Breast epithelium (tissue), 4 donors: ENCODE data around the gene ABI2. TPM values are rescaled to one million over a fixed set of nuclear protein-coding genes. Genes with fewer than 3 reads are reported as not detected.

Experiments
- DNase-seq, 2 donors: peaks; one replicate each; pipeline ENCODE4 v3.0.0-alpha.2; 2019; ENCODE audit warnings: low spot score in 2 of 2
- H3K27ac ChIP-seq, 2 donors: fragments of 200-600 bp; sonication (generic) in 1 of 2; one replicate each; pipeline ENCODE4 v1.5.1; 2016 to 2019; ENCODE audit warnings: mild to moderate bottlenecking in 1 of 2
- H3K27me3 ChIP-seq, 2 donors: fragments of 200-600 bp; sonication (generic) in 1 of 2; one replicate each; pipeline versions ENCODE4 v1.5.1 to v1.6.0; 2017 to 2019; ENCODE audit warnings: control low read depth in 1 of 2, mild to moderate bottlenecking in 1 of 2
- H3K36me3 ChIP-seq: fragments of 200-600 bp; one replicate; pipeline ENCODE4 v1.5.1; 2019
- H3K4me1 ChIP-seq, 2 donors: fragments of 200-600 bp; sonication (generic); one replicate each; pipeline ENCODE4 v1.5.1; 2016 to 2019; ENCODE audit warnings: control low read depth in 1 of 2
- H3K4me3 ChIP-seq, 3 donors: fragments of 200-600 bp; sonication (generic); 1 replicate in 2 of 3; 2 replicates in 1 of 3; pipeline ENCODE4 v1.5.1; 2016 to 2019; ENCODE audit warnings: mild to moderate bottlenecking in 3 of 3, moderate library complexity in 2 of 3
- H3K9me3 ChIP-seq, 2 donors: fragments of 200-600 bp; sonication (generic) in 1 of 2; one replicate each; pipeline ENCODE4 v1.5.1; 2016 to 2019; ENCODE audit warnings: control low read depth in 1 of 2
- POLR2A ChIP-seq: fragments of 450-650 bp; IDR thresholded peaks from one replicate; pipeline ENCODE4 v1.6.1; 2016; ENCODE audit warnings: antibody characterized with exemption, mild to moderate bottlenecking, moderate library complexity
- POLR2AphosphoS5 ChIP-seq, 3 donors: sonication (generic); formaldehyde crosslinking; IDR thresholded peaks; one replicate each; pipeline ENCODE4 v1.6.1; 2017; ENCODE audit warnings: antibody characterized with exemption in 3 of 3
- intact Hi-C: fragments of 100-400 bp; cut with DNase I; formaldehyde crosslinking; loops from one replicate; pipeline ENCODE4 v1.15.1; 2023; ENCODE audit warnings: low total_unique reads
- total RNA-seq, 3 donors: library from RNA; depleted of rRNA; stranded (reverse); fragments of >200 nt; gene quantifications; one replicate each; pipeline ENCODE4 v1.1.0, GENCODE V29; 2016
- TF ChIP-seq, protein P1 (sequence below), 3 donors: fragments of 450-650 bp; IDR thresholded peaks; one replicate each; pipeline ENCODE4 v1.5.1; 2016 to 2017; ENCODE audit warnings: antibody characterized with exemption in 3 of 3, mild to moderate bottlenecking in 3 of 3, moderate library complexity in 3 of 3

The ABI2 gene
- total RNA-seq, 3 donors from 2014 or later, result 16.0 to 71.6 (median 46.9) TPM

DNA sequence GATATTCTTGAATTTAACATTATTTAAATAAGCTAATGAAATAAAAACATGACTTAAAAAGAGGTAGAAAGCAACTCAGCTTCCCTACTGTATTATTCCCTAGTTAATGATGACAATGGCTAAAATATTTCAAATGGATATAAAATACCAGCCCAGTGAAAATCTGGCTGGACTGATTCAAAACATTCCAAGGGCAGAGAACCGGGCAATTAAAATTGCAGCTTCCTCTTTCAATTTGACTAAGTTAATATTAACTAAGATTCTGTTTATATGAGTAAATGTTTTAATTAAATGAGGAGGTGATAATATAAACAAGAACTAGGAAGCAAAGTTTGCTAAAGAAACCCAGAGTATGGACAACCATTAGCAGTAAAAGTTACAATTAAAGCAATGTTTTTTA lies 141.4 kb downstream of the ABI2 start:
- no peaks in the 10 kb centered on the region for H3K36me3 ChIP-seq
- TF ChIP-seq, protein P1, sequence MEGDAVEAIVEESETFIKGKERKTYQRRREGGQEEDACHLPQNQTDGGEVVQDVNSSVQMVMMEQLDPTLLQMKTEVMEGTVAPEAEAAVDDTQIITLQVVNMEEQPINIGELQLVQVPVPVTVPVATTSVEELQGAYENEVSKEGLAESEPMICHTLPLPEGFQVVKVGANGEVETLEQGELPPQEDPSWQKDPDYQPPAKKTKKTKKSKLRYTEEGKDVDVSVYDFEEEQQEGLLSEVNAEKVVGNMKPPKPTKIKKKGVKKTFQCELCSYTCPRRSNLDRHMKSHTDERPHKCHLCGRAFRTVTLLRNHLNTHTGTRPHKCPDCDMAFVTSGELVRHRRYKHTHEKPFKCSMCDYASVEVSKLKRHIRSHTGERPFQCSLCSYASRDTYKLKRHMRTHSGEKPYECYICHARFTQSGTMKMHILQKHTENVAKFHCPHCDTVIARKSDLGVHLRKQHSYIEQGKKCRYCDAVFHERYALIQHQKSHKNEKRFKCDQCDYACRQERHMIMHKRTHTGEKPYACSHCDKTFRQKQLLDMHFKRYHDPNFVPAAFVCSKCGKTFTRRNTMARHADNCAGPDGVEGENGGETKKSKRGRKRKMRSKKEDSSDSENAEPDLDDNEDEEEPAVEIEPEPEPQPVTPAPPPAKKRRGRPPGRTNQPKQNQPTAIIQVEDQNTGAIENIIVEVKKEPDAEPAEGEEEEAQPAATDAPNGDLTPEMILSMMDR (IDR thresholded peaks at IDR 0.05), result no peak
- TF ChIP-seq POLR2AphosphoS5 (IDR thresholded peaks at IDR 0.05) (no peak), POLR2A (no peak)
- intact Hi-C loops, result no loop called here

DNA sequence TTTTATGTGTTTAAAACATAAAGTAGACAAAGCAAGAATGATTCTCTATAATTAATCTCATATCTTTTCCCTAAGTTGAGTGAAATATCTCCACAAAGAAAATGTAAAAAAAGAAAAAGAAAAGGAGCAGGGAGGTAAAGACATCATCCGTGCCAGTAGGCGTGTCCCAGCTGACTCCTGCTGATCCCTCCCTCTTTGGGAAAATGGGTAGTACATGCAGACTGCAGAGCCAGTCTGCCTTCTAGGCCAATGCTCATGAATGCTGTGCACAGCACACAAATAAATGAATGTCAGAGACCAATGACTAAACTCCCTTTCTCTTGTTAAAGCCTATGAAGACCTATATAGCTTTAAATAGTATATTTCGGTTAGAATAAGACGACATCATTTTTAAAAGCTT lies 142.2 kb downstream of the ABI2 start:
- no peak overlapping the region for H3K27ac ChIP-seq
- no peaks in the 10 kb centered on the region for H3K27me3 ChIP-seq
- H3K4me1 ChIP-seq, result no peaks in the 10 kb centered on the region
- DNase-seq, result no peak
- intact Hi-C loops, result no loop called here
- H3K9me3 ChIP-seq, result no peaks in the 10 kb centered on the region
- TF ChIP-seq POLR2AphosphoS5 (IDR thresholded peaks at IDR 0.05) (no peak), POLR2A (no peak)
- TF ChIP-seq, protein P1 (IDR thresholded peaks at IDR 0.05), result no peak
- H3K36me3 ChIP-seq, result no peaks in the 10 kb centered on the region
- H3K4me3 ChIP-seq, result no peak overlapping the region

More for the DNA sequence above, 141.4 kb downstream of the ABI2 start:
- H3K27ac ChIP-seq, result no peak overlapping the region
- no peaks in the 10 kb centered on the region for H3K4me1 ChIP-seq
- H3K27me3 ChIP-seq, result no peaks in the 10 kb centered on the region
- no peak overlapping the region for H3K4me3 ChIP-seq
- H3K9me3 ChIP-seq, result no peaks in the 10 kb centered on the region
- no peak for DNase-seq

DNA sequence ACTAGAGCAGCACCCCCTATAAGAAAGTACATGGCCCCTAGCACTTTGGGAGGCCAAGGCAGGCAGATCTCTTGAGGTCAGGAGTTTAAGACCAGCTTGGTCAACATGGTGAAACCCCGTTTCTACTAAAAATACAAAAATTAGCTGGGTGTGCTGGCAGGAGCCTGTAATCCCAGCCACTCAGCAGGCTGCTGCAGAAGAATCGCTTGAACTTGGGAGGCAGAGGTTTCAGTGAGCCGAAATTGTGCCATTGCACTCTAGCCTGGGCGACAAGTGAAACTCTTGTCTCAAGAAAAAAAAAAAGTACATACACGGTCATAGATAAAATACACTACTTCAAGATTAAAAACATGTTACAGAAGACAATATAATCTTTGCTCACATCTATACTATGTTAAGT lies 143.1 kb downstream of the ABI2 start:
- TF ChIP-seq POLR2AphosphoS5 (IDR thresholded peaks at IDR 0.05) (no peak), POLR2A (no peak)
- TF ChIP-seq, protein P1 (IDR thresholded peaks at IDR 0.05), result no peak
- no peak for DNase-seq
- no peak overlapping the region for H3K4me3 ChIP-seq
- H3K4me1 ChIP-seq, result no peaks in the 10 kb centered on the region
- H3K9me3 ChIP-seq, result no peaks in the 10 kb centered on the region
- no peaks in the 10 kb centered on the region for H3K27me3 ChIP-seq
- no peak overlapping the region for H3K27ac ChIP-seq
- H3K36me3 ChIP-seq, result no peaks in the 10 kb centered on the region
- intact Hi-C loops, result no loop called here

DNA sequence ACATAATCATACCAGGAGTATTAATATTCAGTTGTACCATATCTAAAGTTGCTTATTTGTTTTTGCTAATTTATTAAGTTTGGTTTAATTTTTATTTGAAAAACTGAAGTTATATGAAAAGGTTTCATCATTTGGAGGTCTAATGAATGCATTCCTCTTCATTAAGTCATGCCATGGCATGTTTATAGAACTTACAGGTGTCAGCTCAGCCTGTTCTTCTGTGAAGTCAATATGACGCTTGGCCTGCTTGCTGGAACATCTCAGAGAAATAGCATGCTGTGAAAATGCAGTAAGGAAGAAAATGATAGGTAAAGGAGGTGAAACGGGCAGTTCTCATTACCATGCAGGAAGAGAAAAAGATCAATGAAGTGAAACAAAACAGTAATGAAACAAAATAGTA lies 148.7 kb downstream of the ABI2 start:
- DNase-seq, result no peak
- H3K27ac ChIP-seq, result no peak overlapping the region
- H3K36me3 ChIP-seq, result no peaks in the 10 kb centered on the region
- TF ChIP-seq POLR2A, result no peak
- intact Hi-C loops, result no loop called here
- H3K4me1 ChIP-seq, result no peaks in the 10 kb centered on the region
- H3K4me3 ChIP-seq, result no peak overlapping the region
- H3K27me3 ChIP-seq, result no peaks in the 10 kb centered on the region
- H3K9me3 ChIP-seq, result no peaks in the 10 kb centered on the region

DNA sequence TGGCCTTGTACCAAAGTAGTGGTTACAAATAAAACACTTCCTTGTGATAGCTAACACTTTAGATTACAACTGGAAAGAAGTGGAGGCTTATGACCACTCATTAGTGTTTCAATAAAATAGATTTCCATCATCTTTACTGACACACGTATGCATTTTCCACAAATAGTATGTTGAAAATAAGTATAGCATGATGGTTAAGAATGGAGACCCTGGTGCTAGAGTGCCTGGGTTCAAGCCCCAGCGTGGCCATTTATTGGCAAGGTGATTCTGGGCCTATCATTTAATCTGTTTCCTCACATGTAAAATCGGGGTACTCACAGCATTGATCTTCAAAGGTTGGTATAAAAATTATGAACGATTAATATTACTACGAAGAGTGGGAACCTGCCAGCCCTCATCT lies 152.4 kb downstream of the ABI2 start:
- H3K36me3 ChIP-seq, result no peaks in the 10 kb centered on the region
- no peak overlapping the region for H3K27ac ChIP-seq
- intact Hi-C loops, result loop anchor here (10.0 kb wide), 1 partner anchor 334 kb away; no protein-coding TSS in a partner anchor
- DNase-seq, result no peak
- H3K9me3 ChIP-seq, result no peaks in the 10 kb centered on the region
- no peaks in the 10 kb centered on the region for H3K4me1 ChIP-seq
- no peak overlapping the region for H3K4me3 ChIP-seq
- no peak for TF ChIP-seq POLR2AphosphoS5 (IDR thresholded peaks at IDR 0.05)
- no peak for TF ChIP-seq POLR2A
- TF ChIP-seq, protein P1 (IDR thresholded peaks at IDR 0.05), result no peak
- no peaks in the 10 kb centered on the region for H3K27me3 ChIP-seq
